ENCODE measurements around the gene BEST4.

The BEST4 gene

GRCh38 chr1:44803062-44803311 lies 15.0 kb upstream of the BEST4 start:
- TF ChIP-seq ZFX (IDR thresholded peaks at IDR 0.05): no peak
- TF ChIP-seq CTCF (conservative IDR thresholded peaks at IDR 0.05): no peak
- H3K27ac ChIP-seq: no peak overlapping the region

GRCh38 chr1:44802306-44803061 lies 14.5 kb upstream of the BEST4 start:
- no peak for TF ChIP-seq CTCF (conservative IDR thresholded peaks at IDR 0.05)
- no peak for TF ChIP-seq ZFX (IDR thresholded peaks at IDR 0.05)
- no peak overlapping the region for H3K27ac ChIP-seq

- TF ChIP-seq ZFX (IDR thresholded peaks at IDR 0.05): no peak
- TF ChIP-seq CTCF (conservative IDR thresholded peaks at IDR 0.05): no peak
- H3K27ac ChIP-seq: no peak overlapping the region
Measured at GRCh38 chr1:44801491-44802305, 13.7 kb upstream of the BEST4 start.

- TF ChIP-seq ZFX (IDR thresholded peaks at IDR 0.05) (peak; percentile 52; the same call in 1 of the 2 replicates), CTCF (conservative IDR thresholded peaks at IDR 0.05) (peak; percentile 98)
- H3K27ac ChIP-seq: peak within 1 kb of the TSS; percentile 65
Measured at GRCh38 chr1:44799770-44800584, 12.0 kb upstream of the BEST4 start, which contains the start of gene PLK3. Gene PLK3, plus strand, starts transcription at chr1:44800377. Its CDS starts 87 bp downstream, at chr1:44800464.

GRCh38 chr1:44798481-44799365 lies 10.8 kb upstream of the BEST4 start:
- H3K27ac ChIP-seq: peak overlapping the region; percentile 65

GRCh38 chr1:44797886-44798285 lies 9.9 kb upstream of the BEST4 start:
- H3K27ac ChIP-seq: peak overlapping the region; percentile 65; the same call in 1 of the 2 replicates

More at GRCh38 chr1:44798481-44799365, 10.8 kb upstream of the BEST4 start:
- no peak for TF ChIP-seq CTCF (conservative IDR thresholded peaks at IDR 0.05)
- no peak for TF ChIP-seq ZFX (IDR thresholded peaks at IDR 0.05)

Data from C4-2B (cell line).